Stimulated activated CD8-positive, alpha-beta memory T cell treated with anti-CD3 and anti-CD28 coated beads, Interleukin-15, amount 100 ng/mL, for 4 hours (primary cell): ENCODE results near the gene HGF.
"Not testable (repeated sequence)": the region's sequence is repeated elsewhere in the genome, so short reads cannot be mapped to it uniquely, and the experiment has no call there.

Experiments
- DNase-seq, 2 donors: peaks; one replicate each; pipeline ENCODE4 v3.0.0-alpha.2; 2020; ENCODE audit warnings: low read depth in 2 of 2

HGF gene

DNA sequence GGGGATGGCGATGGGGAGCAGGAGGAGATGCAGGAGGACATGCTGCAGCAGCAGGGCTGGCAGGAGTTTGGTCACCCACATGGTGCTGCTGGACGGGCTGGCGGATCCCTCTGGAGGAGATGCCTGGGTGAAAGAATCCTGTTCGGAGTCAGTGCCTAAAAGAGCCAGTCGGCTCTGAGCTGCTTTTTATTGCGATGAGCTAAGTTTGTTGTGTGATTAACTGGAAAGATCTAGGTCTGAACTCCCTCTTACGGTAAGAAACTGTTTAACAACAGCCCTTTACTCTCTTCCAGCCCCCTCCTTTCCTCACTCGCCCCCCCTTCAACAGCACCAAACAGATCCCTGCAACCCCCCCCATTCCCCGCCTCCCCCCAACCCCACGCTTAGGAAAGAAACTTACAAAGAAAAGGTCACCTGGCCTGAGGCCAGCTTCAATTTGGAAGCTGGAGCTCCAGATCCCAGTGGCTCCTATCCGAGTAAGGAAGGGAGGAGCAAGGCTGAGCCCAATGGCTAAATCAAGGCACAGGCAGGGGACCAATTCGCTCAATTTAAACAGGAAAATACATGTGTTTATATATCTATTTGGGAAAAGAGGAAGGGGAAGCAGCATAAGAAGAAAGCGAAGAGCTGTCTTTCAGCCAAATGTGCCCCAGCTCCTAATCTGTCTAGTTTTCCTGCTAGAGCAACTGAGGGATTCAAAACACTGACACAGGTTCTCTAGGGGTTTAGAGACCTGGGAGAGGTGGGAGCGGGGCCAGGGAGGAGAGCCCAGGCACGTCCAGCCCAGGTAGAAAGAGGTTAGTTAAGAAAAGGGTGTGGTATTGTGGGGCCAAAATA is at the start of gene HGF:
TSS of gene HGF (minus strand) at position 157 of the 837 bp plus-strand sequence. CDS start at position 81, 76 bp downstream.
- DNase-seq, result no peak

GRCh38 chr7:81816312-81816711 is 46.5 kb upstream of the HGF start:
- DNase-seq, result no peak

- not testable (repeated sequence) for DNase-seq
Observed at GRCh38 chr7:81812866-81813476, 43.1 kb upstream of the HGF start.

- no peak for DNase-seq
Observed at GRCh38 chr7:81811956-81812865, 42.4 kb upstream of the HGF start.

DNA sequence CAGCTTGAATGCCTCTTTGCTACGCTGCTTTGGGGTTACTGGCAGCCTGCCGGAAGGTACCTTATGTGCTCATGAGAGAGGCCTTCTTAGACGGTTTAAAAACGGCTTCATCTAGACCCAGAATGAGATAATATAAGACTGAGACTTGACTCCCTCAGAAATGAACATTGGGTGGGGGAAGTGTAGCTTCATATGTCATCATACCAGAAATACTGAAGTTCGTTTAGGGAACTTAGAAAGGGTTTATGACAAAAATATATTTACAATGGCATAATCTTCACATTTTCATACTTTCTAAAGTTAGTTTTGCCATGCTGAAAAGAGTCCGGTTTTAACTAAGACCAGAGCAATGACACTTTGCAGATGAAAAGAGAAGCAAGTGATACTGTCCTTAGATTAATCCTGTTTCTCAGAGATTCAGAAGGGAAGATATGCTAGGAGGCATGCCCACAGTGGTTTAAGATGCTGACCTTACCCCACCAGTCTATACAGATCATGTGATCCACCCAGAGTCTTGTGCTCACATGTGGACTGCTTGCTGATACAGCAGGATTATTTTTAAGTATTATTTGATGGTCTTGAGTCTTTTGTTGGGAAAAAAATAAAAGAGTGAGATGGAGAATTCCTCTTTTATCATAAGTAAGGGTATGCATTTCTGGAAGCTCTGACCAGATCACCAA is 40.8 kb upstream of the HGF start:
- DNase-seq, result no peak

- DNase-seq, result not testable (repeated sequence)
Observed at GRCh38 chr7:81808310-81808709, 38.5 kb upstream of the HGF start.

DNA sequence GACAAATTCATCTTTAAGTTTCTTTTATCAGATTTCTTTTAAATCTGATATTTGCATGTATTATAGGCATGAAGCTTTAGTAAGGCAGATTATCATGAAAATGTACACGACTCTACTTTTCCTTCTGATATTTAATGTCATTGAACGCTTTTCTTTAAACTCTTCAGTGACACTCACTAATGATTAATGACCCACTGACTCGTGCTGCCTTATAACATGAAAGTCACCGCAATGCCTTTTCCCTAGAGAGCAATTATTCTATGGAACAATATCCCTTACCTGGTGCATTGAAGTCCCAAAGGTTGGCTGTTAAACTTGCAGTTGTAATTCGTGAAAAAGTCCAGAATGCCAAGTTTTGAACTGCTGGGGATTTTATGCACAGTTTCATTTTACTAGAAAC is 33.4 kb upstream of the HGF start:
- no peak for DNase-seq

DNA sequence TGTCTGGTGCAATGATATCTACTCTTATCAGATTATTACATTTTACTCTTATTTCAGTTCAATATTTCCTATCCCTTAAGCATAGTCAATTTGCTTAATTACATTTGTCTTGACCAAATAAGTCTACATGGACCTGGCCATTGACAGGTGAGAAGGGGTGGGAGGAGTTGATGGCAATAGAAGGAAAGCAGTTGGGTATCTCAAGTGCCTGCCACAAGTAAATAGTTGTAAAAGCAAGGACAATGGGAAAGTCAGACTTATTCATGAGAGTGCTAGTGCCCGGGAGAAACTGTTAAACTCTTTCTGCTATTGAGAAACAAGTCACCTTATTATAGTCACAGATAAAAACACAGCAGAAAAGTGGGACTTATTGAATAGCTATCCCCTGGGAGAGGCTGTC is 32.4 kb upstream of the HGF start:
- DNase-seq, result no peak

- no peak for DNase-seq
Observed at GRCh38 chr7:81801532-81801931, 31.7 kb upstream of the HGF start.

DNA sequence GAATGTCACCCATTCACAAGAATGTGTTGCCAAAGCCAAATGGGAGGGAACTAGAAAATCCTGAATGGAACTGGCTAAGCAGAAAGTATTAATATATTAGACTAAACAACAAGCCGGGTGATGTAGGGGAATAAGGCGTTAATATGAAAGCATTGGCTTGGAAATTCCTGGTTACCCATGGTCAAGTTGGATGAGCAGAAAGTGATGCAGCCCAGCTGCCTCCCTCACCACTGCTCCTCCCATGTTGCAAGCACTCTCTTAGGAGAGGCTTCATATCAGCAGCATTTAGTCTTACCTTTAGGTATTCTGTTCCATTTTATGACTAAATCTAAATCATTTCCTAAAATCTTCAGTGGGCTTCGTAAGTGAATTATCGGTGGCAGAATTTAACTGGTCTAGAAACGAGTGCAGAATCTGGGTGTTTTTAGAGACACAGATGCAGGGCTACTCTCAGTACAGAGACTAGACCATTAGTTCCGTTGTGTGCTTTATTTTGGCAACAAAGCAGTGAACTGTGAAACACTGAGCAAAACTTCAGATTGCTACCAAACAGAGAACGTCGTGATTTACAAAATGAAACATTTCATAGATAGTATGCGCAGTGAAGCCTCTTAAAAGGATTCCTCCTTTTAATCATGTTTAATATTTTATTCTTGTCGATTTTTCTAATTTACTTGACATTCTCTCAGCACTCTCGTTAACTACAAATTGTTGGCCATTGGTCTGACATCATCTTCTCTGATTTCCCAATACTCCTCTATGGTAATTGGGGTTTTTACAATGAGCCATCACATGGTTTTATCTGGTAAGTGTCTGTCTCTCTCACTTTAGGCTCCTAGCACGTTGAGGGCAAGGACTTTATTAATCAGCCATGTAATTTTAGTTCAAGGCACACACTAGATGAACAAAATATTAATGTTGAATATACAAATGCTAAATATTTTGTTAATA is 22.0 kb upstream of the HGF start:
- DNase-seq, result no peak

- no peak for DNase-seq
Observed at GRCh38 chr7:81790686-81791085, 20.8 kb upstream of the HGF start.

- DNase-seq, result no peak
Observed at GRCh38 chr7:81790120-81790500, 20.3 kb upstream of the HGF start.

GRCh38 chr7:81789406-81790119 is 19.7 kb upstream of the HGF start:
- DNase-seq, result no peak

GRCh38 chr7:81788246-81788645 is 18.4 kb upstream of the HGF start:
- no peak for DNase-seq

- no peak for DNase-seq
Observed at GRCh38 chr7:81783818-81784217, 14.0 kb upstream of the HGF start.

DNA sequence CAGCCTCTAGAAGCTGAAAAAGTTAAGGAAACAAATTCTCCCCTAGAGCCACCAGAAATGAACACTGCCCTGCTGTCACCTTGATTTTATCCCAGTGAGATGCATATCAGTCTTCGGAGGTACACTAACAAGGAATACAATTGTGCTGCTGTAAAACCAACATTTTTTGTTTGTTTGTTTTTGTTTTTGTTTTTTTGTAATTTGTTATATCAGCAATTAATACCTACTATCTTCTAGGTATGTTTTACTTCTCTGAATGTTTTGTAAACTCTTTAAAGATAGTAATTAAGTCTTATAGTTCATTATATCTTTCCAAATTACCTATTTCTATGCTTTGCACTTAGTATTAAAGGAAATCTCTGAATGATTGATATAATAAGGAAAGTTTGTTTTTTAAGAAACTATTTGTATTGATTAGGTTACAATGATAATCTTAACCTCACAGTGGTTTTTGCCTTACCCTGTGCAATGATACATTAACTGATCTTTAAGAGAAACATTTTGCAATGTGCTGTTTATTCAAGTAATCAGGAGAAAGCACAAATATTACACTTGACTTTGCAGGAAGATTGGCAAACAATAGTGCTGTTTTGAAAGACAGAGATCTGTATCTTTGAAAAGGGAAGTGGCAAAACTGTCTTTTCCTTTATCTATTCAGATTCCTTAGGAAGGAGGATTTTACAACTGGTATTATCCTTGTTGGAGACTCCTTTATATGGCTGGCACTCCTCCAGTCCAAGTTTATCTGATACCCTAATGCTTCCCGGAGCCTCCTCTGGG is 11.3 kb upstream of the HGF start:
- DNase-seq, result no peak

- no peak for DNase-seq
Observed at GRCh38 chr7:81779706-81780105, 9.9 kb upstream of the HGF start.

DNA sequence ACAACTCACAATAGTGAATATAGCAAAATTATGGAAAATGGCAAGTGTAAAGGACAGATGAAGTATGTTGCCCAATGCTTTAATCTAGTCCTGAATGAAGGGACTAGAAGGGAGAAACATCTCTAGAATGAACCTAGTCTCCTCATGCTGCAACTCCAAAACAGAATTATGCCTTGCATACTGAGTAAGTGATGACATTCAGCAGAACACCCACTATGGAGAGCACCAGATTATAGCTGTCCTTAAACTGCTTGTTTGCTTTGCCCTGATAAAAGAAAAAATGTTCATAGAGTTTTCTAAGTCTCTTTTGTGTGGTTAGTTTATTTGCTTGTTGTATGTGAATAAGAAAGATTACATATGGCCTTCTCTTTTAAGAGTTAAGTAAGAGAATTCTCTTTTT is 7.8 kb upstream of the HGF start:
- DNase-seq, result no peak

GRCh38 chr7:81776948-81777630 is 7.2 kb upstream of the HGF start:
- DNase-seq, result no peak
